HS-27A (cell line): ENCODE data around the gene PCP2.
A peak's percentile ranks its signal among the peaks of the same experiment; 100 is the strongest.

Experiments used
- DNase-seq: peaks from one replicate; pipeline ENCODE4 v3.0.0-alpha.2; 2012; ENCODE audit warnings: low read depth, missing footprints

PCP2 gene

DNA sequence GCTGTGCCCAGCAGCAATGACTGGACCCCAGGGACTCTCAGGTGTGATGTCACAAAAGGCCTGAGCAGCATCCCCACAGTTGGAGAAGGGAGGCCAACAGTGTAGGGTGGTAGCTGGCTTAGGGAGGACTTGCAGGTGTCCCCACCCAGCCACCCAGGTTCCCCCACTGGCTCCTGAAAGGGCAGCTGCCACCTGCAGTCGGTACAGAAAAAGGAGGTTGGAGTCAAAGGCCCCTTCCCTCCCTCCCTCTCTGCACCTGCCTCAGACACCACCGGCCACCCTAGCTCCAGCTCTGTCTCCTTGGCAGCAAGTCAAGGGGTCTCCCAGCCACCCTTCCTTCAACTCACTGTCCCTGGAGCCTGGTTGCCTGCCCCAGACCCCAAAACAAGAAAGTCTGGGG is at the start of gene PCP2:
Gene PCP2, minus strand, starts transcription at position 22 of the 400 bp plus-strand sequence. CDS start 262 bp downstream, outside the sequence.
- DNase-seq = no peak

GRCh38 chr19:7682175-7682855 is 48.8 kb upstream of the PCP2 start:
- DNase-seq = no peak

- no peak for DNase-seq
Observed at GRCh38 chr19:7681340-7682174, 48.0 kb upstream of the PCP2 start.

GRCh38 chr19:7680606-7681339 is 47.3 kb upstream of the PCP2 start, which contains the start of gene TRAPPC5:
TSS of gene TRAPPC5 (plus strand) at chr19:7680833. CDS start at chr19:7682254, 1,421 bp downstream.
- DNase-seq = peak; percentile 11

DNA sequence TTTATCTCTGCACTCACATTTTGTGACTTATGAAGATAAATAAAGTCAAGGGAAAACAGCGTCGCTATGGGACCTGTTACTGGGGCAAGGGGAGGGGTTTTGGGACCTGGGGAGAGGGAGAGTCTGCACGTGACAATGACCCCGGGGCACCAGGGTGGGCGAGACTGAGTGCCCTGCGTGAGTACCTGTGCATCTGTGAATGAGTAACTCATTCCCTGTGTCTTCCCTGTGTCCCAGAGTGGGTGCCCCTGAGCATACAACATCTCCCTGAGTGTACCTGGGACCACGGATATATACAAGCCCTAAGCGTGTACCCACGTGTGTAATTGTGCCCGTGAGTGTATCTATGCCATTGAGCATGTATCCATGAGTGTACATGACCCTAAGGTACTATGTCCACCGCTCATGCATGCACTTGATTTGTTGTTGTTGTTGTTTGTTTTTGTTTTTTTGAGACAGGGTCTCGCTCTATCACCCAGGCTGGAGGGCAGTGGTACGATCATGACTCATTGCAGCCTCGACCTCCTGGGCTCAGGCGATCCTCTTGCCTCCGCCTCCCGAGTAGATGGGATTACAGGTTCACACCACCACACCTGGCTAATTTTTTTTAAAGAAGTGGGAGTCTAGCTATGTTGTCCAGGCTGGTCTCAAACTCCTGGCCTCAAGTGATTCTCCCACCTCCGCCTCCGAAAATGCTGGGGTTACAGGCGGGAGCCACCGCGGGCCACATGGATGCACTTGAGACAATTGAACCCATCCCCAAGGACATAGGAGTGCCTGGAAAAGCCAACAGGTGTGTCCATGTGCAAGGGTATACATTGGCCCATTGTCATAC is 46.5 kb upstream of the PCP2 start:
- no peak for DNase-seq

DNA sequence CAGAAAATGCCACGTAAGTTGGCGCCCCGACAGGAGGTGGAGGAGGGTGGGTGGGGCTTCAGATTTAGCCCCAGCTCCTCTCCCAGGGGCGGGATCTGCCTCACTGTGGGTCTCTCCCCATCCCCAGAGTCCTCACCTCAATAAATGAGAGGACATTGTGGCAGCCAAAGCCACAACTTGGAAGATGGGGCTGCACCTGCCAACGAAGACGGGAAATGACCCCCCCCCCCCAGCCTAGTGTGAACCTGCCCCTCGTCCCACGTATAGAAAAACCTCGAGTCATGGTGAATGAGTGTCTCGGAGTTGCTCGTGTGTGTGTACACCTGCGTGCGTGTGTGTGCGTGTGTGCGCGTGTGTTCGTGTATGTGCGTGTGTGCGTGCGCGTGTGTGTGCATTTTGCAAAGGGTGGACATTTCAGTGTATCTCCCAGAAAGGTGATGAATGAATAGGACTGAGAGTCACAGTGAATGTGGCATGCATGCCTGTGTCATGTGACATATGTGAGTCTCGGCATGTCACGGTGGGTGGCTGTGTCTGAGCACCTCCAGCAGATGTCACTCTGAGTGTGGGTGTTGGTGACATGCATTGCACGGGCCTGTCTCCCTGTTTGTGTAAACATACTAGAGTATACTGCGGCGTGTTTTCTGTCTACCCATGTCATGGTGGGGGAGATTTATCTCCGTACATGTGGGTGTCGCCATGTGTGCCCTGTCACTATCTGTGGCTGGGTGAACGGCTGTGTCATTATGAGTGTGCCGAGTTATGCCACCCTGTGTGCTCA is 45.6 kb upstream of the PCP2 start:
- DNase-seq = no peak

DNA sequence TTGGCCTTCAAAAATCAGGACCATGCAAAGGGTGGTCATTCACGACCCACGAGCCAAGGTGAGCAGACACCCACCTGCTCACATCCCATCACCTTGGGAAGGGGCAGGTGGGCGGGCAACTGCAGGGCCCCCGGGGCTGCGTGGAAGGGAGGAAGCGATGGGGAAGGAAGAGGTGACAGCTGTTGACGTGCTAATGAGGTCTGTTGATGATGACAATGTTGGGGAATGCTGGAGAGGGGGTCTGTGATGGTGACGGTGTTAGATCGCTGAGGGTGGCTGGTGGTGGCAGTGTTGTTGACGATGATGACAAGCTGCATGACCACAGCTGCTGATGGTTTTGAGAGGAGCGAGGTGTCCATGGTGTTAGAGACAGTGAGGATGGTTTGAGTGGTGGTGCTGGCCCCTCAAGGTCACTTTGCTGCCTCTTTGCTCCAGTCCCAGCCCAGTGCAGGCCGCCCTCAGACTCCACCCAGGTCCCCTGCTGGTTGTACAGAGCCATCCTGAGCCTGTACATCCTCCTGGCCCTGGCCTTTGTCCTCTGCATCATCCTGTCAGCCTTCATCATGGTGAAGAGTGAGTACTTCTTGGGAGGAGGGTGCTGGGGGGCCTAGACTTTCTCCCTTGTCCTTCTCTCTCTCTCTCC is 44.3 kb upstream of the PCP2 start:
- no peak for DNase-seq

DNA sequence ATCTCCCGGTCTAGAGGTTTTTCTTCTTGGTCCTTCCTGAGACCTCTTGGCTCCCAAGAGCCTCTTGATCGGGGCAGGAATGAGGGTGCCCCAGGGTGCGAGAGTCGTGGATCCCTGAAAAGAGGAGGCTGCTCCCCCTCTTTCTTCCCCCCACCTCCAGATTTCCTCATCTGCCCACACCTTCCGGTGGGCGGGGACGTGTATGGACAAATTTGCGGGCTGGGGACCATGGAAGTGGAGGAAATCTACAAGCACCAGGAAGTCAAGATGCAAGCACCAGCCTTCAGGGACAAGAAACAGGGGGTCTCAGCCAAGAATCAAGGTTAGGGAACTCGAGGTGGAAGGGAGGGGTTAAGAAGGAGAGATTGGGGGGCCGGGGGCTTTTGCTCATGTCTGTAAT is 43.3 kb upstream of the PCP2 start, which contains the start of gene MCEMP1:
Gene MCEMP1, plus strand, starts transcription at position 237 of the 400 bp plus-strand sequence. Its CDS starts 31 bp downstream, at position 268.
- DNase-seq = no peak

GRCh38 chr19:7676376-7676775 is 42.9 kb upstream of the PCP2 start:
- no peak for DNase-seq

DNA sequence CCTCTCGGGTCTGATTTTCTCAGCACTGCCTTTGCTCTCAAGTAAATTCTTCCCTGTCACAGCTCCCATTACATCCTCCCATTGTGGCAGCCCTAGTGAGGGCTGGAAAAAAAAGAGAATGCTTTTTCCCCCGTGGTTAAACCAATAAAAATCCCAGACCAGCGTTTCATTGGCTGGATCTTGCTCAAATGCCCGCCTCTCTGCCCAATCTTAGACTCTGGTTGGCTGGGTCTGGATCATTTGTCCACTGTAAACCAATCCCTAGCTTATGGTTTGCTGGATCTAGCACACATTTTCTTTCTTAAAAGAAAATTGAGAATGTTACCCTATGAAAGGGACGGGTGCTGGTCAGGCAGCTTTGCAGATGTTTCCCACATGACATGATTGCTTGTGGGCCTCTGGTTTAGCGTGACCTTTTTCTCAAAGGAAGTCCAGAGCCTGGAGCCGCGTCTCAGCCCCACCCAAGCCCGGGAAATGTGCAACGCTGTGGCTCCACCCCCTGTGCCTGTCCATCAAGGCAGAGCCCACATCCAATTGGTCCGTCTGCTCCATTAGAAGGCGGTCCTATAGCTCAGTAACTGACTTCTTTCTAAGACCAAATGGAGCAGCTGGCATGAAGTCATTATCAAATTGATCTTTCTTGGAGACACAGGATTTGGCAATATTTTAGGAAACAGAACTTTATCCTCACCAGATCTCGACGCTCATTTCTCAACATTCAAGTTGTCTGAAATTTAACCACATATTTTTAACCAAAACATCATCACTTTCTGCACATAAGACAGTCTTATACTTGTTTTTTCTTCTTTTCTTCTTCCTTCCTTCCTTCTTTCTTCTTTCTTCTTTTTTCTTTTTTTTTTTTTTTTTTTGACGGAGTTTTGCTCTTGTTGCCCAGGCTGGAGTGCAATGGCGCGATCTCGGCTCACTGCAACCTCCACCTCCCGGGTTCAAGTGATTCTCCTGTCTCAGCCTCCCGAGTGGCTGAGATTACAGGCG is 40.8 kb upstream of the PCP2 start:
- no peak for DNase-seq

- no peak for DNase-seq
Observed at GRCh38 chr19:7672522-7672921, 39.0 kb upstream of the PCP2 start.

- DNase-seq = no peak
Observed at GRCh38 chr19:7670790-7671189, 37.3 kb upstream of the PCP2 start.

- no peak for DNase-seq
Observed at GRCh38 chr19:7670150-7670783, 36.7 kb upstream of the PCP2 start.

DNA sequence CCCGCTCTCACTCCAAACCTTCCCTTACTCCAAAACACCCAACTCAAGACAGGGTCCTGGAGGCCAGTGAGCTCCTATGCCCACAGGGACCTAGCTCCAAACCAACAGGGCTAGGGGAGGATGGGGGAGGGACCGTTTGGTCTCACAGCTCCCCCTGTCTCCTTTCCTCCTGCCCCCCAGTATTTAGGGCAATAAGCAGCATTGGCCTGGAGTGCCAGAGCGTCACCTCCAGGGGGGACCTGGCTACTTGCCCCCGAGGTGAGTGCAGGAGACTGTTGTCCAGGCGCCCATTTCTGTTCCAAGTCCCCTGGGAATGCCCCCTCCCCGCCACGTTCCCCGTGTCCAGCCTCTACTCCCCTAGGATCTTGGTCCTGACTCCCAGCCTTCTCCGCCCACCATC is 36.1 kb upstream of the PCP2 start:
- DNase-seq = no peak

DNA sequence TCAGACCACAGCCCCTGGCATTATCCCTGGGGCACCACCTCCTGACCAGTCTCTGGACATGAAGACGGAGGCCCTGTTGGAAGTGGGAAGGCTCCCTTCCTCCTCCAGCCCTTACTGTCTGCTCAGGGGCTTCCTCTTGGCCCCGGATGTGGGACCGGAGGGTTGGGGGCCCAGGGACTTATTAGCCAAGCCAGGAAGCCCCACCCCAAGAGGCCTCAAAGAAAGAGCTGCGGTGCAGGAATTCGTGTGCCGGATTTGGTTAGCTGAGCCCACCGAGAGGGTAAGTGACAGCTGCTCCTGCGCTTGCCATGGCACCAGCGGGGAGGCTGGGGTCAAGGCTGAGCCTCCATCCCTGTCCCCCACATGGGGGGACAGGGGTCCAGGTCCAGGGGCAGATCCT is 35.3 kb upstream of the PCP2 start, which contains the start of gene RETN:
Gene RETN, plus strand, starts transcription at position 208 of the 400 bp plus-strand sequence. CDS start 278 bp downstream, outside the sequence.
- DNase-seq = no peak

DNA sequence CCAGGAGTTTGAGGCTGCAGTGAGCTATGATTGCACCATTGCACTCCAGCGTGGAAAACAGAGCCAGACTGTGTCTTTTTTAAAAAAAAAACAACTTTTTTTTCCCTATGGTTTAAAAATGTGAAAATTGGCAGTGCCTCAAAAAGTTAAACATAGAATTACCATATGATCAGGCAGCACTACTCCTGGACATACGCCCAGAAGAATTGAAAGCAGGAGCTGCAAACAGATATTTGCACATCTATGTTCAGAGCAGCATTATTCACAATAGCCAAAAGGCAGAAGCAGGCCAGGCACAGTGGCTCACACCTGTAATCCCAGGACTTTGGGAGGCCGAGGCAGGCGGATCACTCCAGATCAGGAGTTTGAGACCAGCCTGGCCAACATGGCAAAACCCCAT is 31.6 kb upstream of the PCP2 start:
- DNase-seq = no peak

- DNase-seq = no peak
Observed at GRCh38 chr19:7663706-7664105, 30.2 kb upstream of the PCP2 start.

GRCh38 chr19:7662657-7663056 is 29.1 kb upstream of the PCP2 start:
- no peak for DNase-seq
